ENCODE results near the gene RD3L.

Gene RD3L

DNA sequence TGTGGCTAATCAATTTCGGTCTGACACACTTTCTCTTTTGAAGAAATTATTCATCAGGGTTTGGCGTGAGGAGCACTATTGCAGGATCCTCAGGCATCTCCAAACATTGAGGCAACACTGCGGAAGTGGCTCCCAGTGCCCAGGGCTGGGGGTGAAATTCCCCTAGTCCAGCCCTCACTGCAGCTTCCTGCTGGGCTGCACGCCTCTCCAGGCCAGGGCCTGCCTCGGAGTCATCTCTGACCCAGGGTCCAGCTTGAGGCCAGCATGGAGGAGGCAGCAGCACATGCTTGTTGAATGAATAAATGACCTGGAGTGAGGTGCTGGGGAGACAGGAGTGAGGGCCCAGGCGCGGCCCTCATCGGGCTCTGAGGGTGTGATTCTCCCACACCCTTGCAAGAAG is 50.1 kb downstream of the RD3L start:
- no peak for DNase-seq

DNA sequence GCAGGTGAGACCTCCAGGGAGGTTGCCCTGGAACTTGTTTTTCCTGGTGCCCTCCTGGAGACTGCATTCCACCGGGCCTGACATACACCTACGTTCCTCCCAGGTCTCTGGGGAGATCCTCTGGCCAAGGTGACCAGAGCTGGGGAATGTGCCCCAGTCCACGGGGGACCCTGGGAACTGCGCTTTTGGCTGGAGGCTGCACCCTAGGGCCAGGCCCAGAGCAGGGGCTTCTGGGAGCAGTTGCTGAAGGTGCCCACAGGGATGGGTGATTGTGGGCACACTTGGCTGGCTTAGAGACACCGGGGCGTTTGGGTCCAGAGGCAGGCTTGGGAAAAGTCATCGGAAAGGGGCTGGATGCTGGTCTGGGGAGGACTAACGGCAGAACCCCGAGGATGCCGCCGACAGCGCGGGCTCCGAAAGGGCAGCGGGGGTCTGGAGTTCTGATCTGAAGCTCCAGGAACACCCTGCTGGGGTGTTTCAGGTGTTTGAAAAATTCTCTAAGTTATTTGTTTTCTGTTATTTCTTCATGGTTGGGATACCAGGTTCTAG is 50.6 kb downstream of the RD3L start:
- DNase-seq = no peak

DNA sequence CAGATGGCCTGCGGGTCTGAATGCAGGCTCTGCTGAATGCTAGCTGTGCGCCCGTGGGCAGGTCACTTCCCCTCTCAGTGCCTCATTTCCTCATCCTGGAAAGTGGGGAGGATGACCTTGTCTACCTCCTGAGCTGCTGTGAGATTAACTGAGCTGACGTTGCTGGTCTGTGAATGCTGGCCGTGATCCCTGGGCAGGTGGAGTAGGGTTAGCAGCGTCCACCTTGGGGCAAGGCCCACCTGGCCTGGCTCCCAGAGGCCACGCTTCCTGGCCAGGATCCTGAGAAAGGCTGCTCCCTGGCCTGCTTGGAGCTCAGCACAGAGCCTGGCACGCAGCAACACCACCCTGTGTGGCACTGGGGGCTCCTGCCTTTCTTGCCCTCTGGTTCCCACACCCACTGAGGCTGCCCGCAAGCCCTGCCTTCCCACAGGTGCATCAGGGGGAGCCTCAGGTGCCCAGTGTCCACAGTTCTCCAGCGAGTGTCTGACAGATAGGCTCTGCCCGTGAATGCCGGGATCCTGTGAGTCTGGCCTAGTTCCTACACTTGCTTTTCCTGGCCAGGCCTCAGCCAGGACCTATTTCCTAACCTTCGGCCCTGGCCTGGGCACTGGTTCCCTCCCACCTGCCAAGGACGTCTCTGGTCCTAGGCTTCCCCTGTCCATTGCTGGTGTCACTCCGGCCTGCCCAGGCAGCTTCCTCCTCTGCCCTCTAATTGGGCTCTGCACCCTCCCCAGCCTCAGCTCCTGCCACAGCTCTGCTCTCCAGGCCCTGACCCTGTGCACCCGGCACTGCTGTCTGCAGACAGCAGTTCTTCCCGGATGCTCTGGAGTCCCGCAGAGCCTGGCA is 51.3 kb downstream of the RD3L start:
- no peak for DNase-seq
